ENCODE data around the gene TM7SF2. TPM values are rescaled to one million over a fixed set of nuclear protein-coding genes. Genes with fewer than 3 reads are reported as not detected.

The TM7SF2 gene
- total and polyA plus RNA-seq, 2 of the 13 experiments (the other 11 are each of a cell fraction or from before 2014, with no cell fraction given): 56.0 to 66.9 TPM

DNA sequence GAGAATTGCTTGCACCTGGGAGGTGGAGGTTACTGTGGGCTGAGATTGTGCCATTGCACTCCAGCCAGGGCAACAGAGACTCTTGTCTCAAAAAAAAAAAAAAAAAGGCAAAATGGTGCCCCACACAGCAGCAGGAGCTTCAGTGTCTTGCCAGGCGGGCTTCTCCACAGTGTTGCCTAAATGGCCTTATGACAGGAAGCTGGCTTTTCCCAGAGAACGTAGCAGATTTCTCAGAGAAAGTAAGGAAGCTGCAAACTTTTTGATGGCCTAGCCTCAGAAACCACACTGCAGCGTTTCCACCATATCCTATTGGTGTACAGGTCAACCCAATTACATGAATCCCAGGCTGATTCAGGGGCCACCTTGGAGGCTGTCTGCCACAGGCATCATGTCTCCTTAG lies 45.7 kb downstream of the TM7SF2 start:
- FAIRE-seq: no peak
- BruUV-seq (replicated peaks): no TSS peak
- no peak overlapping the region for H2AFZ ChIP-seq (ENCODE audit: low read length)
- no peaks in the 10 kb centered on the region for H3K79me2 ChIP-seq (ENCODE audit: insufficient read depth, low read length)
- H4K20me1 ChIP-seq (ENCODE audit: insufficient read depth, low read length): no peaks in the 10 kb centered on the region
- ChIA-PET POLR2A (interaction anchor here (1.8 kb wide), 1 partner anchor 22 kb away, joined by 8 read pairs; no protein-coding TSS in a partner anchor), CTCF (ENCODE audit: low intra/inter-chr PET ratio, low total read pairs) (no interaction called here)
- no peak for ATAC-seq
- no peaks in the 10 kb centered on the region for H3K27me3 ChIP-seq (ENCODE audit: control insufficient read depth in 1 of 2, insufficient read depth in 2 of 2, low read length in 2 of 2)
- no peak overlapping the region for H3K4me3 ChIP-seq (replicated peaks in 1 of 3; ENCODE audit: insufficient read depth in 1 of 3, low read depth in 2 of 3, low read length in 3 of 3)
- H3K4me1 ChIP-seq (ENCODE audit: insufficient read depth, low read length): peaks cover 13% of the 10 kb centered on the region
- WGBS (ENCODE audit: low lambda C conversion rate): 54% methylated on average over 3 of the region's 3 CpGs
- H3K36me3 ChIP-seq (replicated peaks in 1 of 2; ENCODE audit: control insufficient read depth in 1 of 2, insufficient read depth in 2 of 2, low read length in 2 of 2): no peaks in the 10 kb centered on the region
- no peak overlapping the region for H3K27ac ChIP-seq (ENCODE audit: extremely low read length, insufficient read depth, low read length)
- no peaks in the 10 kb centered on the region for H3K9me3 ChIP-seq (ENCODE audit: low read length)
- H3K9ac ChIP-seq (ENCODE audit: insufficient read depth, low read depth, low read length): no peak overlapping the region
- intact Hi-C loops (cut with micrococcal nuclease; ENCODE audit: unreplicated experiment): no loop called here
- in situ Hi-C loops (cut with HindIII; ENCODE audit: extremely low pct_ligation_motif_present, low pct_unique_long_range_greater_than_20kb): no loop called here
- no peak overlapping the region for H3K4me2 ChIP-seq (ENCODE audit: low read depth, low read length)
- TF ChIP-seq NFE2L1 (CRISPR knock-in tag; IDR thresholded peaks at IDR 0.05; ENCODE audit: borderline replicate concordance) (no peak), ZNF225 (CRISPR knock-in tag; IDR thresholded peaks at IDR 0.05) (no peak), KLF15 (CRISPR knock-in tag; IDR thresholded peaks at IDR 0.05; ENCODE audit: borderline replicate concordance) (no peak), JARID2 (CRISPR knock-in tag; IDR thresholded peaks at IDR 0.05; ENCODE audit: insufficient replicate concordance) (no peak), SMC3 (IDR thresholded peaks at IDR 0.05; ENCODE audit: low read length) (no peak)
- TF ChIP-seq, protein P1, sequence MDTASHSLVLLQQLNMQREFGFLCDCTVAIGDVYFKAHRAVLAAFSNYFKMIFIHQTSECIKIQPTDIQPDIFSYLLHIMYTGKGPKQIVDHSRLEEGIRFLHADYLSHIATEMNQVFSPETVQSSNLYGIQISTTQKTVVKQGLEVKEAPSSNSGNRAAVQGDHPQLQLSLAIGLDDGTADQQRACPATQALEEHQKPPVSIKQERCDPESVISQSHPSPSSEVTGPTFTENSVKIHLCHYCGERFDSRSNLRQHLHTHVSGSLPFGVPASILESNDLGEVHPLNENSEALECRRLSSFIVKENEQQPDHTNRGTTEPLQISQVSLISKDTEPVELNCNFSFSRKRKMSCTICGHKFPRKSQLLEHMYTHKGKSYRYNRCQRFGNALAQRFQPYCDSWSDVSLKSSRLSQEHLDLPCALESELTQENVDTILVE (CRISPR knock-in tag; IDR thresholded peaks at IDR 0.05): no peak
- TF ChIP-seq, protein P2, sequence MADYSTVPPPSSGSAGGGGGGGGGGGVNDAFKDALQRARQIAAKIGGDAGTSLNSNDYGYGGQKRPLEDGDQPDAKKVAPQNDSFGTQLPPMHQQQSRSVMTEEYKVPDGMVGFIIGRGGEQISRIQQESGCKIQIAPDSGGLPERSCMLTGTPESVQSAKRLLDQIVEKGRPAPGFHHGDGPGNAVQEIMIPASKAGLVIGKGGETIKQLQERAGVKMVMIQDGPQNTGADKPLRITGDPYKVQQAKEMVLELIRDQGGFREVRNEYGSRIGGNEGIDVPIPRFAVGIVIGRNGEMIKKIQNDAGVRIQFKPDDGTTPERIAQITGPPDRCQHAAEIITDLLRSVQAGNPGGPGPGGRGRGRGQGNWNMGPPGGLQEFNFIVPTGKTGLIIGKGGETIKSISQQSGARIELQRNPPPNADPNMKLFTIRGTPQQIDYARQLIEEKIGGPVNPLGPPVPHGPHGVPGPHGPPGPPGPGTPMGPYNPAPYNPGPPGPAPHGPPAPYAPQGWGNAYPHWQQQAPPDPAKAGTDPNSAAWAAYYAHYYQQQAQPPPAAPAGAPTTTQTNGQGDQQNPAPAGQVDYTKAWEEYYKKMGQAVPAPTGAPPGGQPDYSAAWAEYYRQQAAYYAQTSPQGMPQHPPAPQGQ (CRISPR knock-in tag; IDR thresholded peaks at IDR 0.05; ENCODE audit: borderline replicate concordance): no peak
- DNase-seq (ENCODE audit: low spot score): no peak

Data from HepG2 (cell line).